Measurements from ENCODE around the gene AGBL5. TPM values are rescaled to one million over a fixed set of nuclear protein-coding genes. Genes with fewer than 3 reads are reported as not detected.

The AGBL5 gene
- total RNA-seq, 1 experiment from 2014 or later: 40.0 TPM

DNA sequence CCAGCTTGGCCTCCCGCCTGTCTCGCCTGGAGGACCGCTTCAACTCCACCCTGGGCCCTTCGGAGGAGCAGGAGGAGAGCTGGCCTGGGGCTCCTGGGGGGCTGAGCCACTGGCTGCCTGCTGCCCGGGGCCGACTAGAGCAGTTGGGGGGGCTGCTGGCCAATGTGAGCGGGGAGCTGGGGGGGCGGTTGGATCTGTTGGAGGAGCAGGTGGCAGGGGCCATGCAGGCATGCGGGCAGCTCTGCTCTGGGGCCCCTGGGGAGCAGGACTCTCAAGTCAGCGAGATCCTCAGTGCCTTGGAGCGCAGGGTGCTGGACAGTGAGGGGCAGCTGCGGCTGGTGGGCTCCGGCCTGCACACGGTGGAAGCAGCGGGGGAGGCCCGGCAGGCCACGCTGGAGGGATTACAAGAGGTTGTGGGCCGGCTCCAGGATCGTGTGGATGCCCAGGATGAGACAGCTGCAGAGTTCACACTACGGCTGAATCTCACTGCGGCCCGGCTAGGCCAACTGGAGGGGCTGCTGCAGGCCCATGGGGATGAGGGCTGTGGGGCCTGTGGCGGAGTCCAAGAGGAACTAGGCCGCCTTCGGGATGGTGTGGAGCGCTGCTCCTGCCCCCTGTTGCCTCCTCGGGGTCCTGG is 31.4 kb downstream of the AGBL5 start:
- H3K4me3 ChIP-seq (replicated peaks in 1 of 2; ENCODE audit: low read depth in 1 of 2, low read length in 2 of 2): no peak overlapping the region
- H3K9ac ChIP-seq (ENCODE audit: low read length): no peak overlapping the region
- intact Hi-C loops (cut with micrococcal nuclease): no loop called here
- H3K9me2 ChIP-seq (ENCODE audit: insufficient read depth): no peaks in the 10 kb centered on the region
- DNase-seq (ENCODE audit: low read depth, low spot score) (no peak), ATAC-seq (no peak)
- no peaks in the 10 kb centered on the region for H3K36me3 ChIP-seq (ENCODE audit: control insufficient read depth in 1 of 2, insufficient read depth in 2 of 2, low read length in 2 of 2)
- no peaks in the 10 kb centered on the region for H3K9me3 ChIP-seq (ENCODE audit: control insufficient read depth in 1 of 2, insufficient read depth in 1 of 2, low read depth in 1 of 2, low read length in 2 of 2)
- ChIA-PET CTCF (interaction anchor here (1.1 to 3.1 kb wide), 2 partner anchors 11 to 121 kb away, joined by 3 to 15 read pairs; partner anchors contain the start of gene OST4), POLR2A (interaction anchor here (1.1 kb wide), 1 partner anchor 210 kb away, joined by 7 read pairs; no protein-coding TSS in a partner anchor), RAD21 (ENCODE audit: low non-redundant PET in 1 of 2, low total read pairs in 2 of 2, uncharacterized antibody in 2 of 2, unreplicated experiment in 2 of 2) (interaction anchor here in 1 of 2 experiments (1.6 kb wide), 1 partner anchor 121 kb away, joined by 4 read pairs; no protein-coding TSS in a partner anchor)
- H3K4me1 ChIP-seq (ENCODE audit: control insufficient read depth in 1 of 2, insufficient read depth in 2 of 2, low read length in 2 of 2): peaks cover 13 to 42% of the 10 kb centered on the region in 2 experiments
- H3K27ac ChIP-seq (ENCODE audit: low read depth, low read length): no peak overlapping the region; the same call in 1 of the 2 replicates
- no TSS peak for BruUV-seq (replicated peaks)
- H4K20me1 ChIP-seq (ENCODE audit: insufficient read depth): no peaks in the 10 kb centered on the region
- no peak overlapping the region for H2AFZ ChIP-seq (ENCODE audit: low read depth, low read length, poor library complexity, severe bottlenecking)
- H3K4me2 ChIP-seq (ENCODE audit: low read length): no peak overlapping the region
- no peaks in the 10 kb centered on the region for H3K79me2 ChIP-seq (ENCODE audit: insufficient read depth, low read length)
- TF ChIP-seq, protein P1, sequence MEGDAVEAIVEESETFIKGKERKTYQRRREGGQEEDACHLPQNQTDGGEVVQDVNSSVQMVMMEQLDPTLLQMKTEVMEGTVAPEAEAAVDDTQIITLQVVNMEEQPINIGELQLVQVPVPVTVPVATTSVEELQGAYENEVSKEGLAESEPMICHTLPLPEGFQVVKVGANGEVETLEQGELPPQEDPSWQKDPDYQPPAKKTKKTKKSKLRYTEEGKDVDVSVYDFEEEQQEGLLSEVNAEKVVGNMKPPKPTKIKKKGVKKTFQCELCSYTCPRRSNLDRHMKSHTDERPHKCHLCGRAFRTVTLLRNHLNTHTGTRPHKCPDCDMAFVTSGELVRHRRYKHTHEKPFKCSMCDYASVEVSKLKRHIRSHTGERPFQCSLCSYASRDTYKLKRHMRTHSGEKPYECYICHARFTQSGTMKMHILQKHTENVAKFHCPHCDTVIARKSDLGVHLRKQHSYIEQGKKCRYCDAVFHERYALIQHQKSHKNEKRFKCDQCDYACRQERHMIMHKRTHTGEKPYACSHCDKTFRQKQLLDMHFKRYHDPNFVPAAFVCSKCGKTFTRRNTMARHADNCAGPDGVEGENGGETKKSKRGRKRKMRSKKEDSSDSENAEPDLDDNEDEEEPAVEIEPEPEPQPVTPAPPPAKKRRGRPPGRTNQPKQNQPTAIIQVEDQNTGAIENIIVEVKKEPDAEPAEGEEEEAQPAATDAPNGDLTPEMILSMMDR (IDR thresholded peaks at IDR 0.05 in 2 of 3, conservative IDR thresholded peaks at IDR 0.05 in 1 of 3; ENCODE audit: borderline replicate concordance in 1 of 3, insufficient read depth in 1 of 3, low read depth in 2 of 3, low read length in 2 of 3): no peak
- TF ChIP-seq ZNF274 (IDR thresholded peaks at IDR 0.05; ENCODE audit: low read depth, low read length) (no peak), EZH2 (IDR thresholded peaks at IDR 0.05) (no peak), SP1 (IDR thresholded peaks at IDR 0.05; ENCODE audit: low read depth) (no peak), TCF7L2 (IDR thresholded peaks at IDR 0.05; ENCODE audit: borderline replicate concordance, extremely low read depth, insufficient read depth, insufficient read length) (no peak), ZFX (IDR thresholded peaks at IDR 0.05) (no peak), YY1 (IDR thresholded peaks at IDR 0.05; ENCODE audit: extremely low read depth, insufficient replicate concordance, low read depth, low read length) (no peak), CEBPB (IDR thresholded peaks at IDR 0.05; ENCODE audit: low read depth) (no peak), CBX3 (IDR thresholded peaks at IDR 0.05; ENCODE audit: low read depth) (no peak), EZH2phosphoT487 (IDR thresholded peaks at IDR 0.05; ENCODE audit: borderline replicate concordance) (no peak), FOSL1 (IDR thresholded peaks at IDR 0.05; ENCODE audit: low read depth) (no peak)
- TF ChIP-seq, protein P2, sequence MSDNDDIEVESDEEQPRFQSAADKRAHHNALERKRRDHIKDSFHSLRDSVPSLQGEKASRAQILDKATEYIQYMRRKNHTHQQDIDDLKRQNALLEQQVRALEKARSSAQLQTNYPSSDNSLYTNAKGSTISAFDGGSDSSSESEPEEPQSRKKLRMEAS (IDR thresholded peaks at IDR 0.05): no peak
- no peaks in the 10 kb centered on the region for H3K27me3 ChIP-seq (ENCODE audit: insufficient read depth, low read length)

Data from HCT116 (cell line).